HCT116 (cell line): ENCODE results near the gene ZNF331. TPM values are rescaled to one million over a fixed set of nuclear protein-coding genes. Genes with fewer than 3 reads are reported as not detected.

Experiments used
- ATAC-seq: fragments of 200-7000 bp; cut with Tn5 transposase; 2 replicates; pipeline ENCODE4 v1.9.1; 2020; ENCODE audit warnings: mild to moderate bottlenecking, moderate library complexity
- BruUV-seq: library from RNA; stranded (reverse); fragments of 400-500 nt; replicated peaks from 2 replicates; lab custom pipeline; 2021; lab: Mats Ljungman, UMichigan
- CTCF ChIA-PET: fragments of 300-600 bp; sonication (Branson Sonifier 250); formaldehyde crosslinking; loops from one replicate; lab custom pipeline; 2021; ENCODE audit warnings: antibody characterized with exemption; lab: Charles Lee
- POLR2A ChIA-PET: fragments of 300-600, 350-600 bp; sonication (Branson Sonifier 250); formaldehyde crosslinking; loops from one replicate; lab custom pipeline; 2021; ENCODE audit warnings: antibody characterized with exemption; lab: Charles Lee
- RAD21 ChIA-PET, 2 experiments: fragments of 300-600 bp; sonication (Branson Sonifier 250); formaldehyde crosslinking; loops; one replicate each; lab custom pipeline; 2023; ENCODE audit warnings: low total read pairs in 2 of 2; ENCODE audit not compliant: uncharacterized antibody in 2 of 2, unreplicated experiment in 2 of 2, low non-redundant PET in 1 of 2; lab: Charles Lee
- DNase-seq: peaks from one replicate; pipeline ENCODE4 v3.0.0-alpha.2; 2010; ENCODE audit warnings: low read depth, low spot score
- H2AFZ ChIP-seq: fragments of 200-600 bp; shearing (Covaris generic), sonication (generic); 2 replicates; pipeline ENCODE4 v1.6.1; 2017; ENCODE audit warnings: low read depth, mixed run types, mixed read lengths, antibody characterized with exemption, low read length; ENCODE audit not compliant: poor library complexity, severe bottlenecking
- H3K27ac ChIP-seq: 2 replicates; pipeline ENCODE4 v1.5.1; 2012; ENCODE audit warnings: low read depth, low read length
- H3K27me3 ChIP-seq: fragments of 200-600 bp; sonication (generic); 2 replicates; pipeline ENCODE4 v1.6.1; 2016; ENCODE audit warnings: mixed run types, low read length, mixed read lengths; ENCODE audit not compliant: insufficient read depth
- H3K36me3 ChIP-seq, 2 experiments: fragments of 200-500 bp in 1 of 2; fragments of 200-600 bp in 1 of 2; sonication (Bioruptor generic) in 1 of 2; sonication (generic) in 1 of 2; 2 replicates each; pipeline versions ENCODE4 v1.5.1 to v1.6.1; 2014 to 2016; ENCODE audit warnings: low read length in 2 of 2, inconsistent platforms in 1 of 2, mixed read lengths in 1 of 2, mixed run types in 1 of 2; ENCODE audit not compliant: insufficient read depth in 2 of 2, control insufficient read depth in 1 of 2
- H3K4me1 ChIP-seq, 2 experiments: fragments of 200-600 bp in 1 of 2; sonication (generic) in 1 of 2; 2 replicates each; pipeline versions ENCODE4 v1.5.1 to v1.6.1; 2012 to 2017; ENCODE audit warnings: low read length in 2 of 2, inconsistent platforms in 1 of 2, mild to moderate bottlenecking in 1 of 2, mixed read lengths in 1 of 2, mixed run types in 1 of 2, moderate library complexity in 1 of 2; ENCODE audit not compliant: insufficient read depth in 2 of 2, control insufficient read depth in 1 of 2
- H3K4me2 ChIP-seq: fragments of 200-600 bp; sonication (generic); 2 replicates; pipeline ENCODE4 v1.6.1; 2017; ENCODE audit warnings: mixed run types, low read length, mixed read lengths
- H3K4me3 ChIP-seq, 2 experiments: fragments of 200-600 bp in 1 of 2; sonication (generic) in 1 of 2; replicated peaks in 1 of 2; 2 replicates each; pipeline ENCODE4 v1.5.1; 2011 to 2016; ENCODE audit warnings: low read length in 2 of 2, control low read depth in 1 of 2, low read depth in 1 of 2, mild to moderate bottlenecking in 1 of 2, mixed read lengths in 1 of 2, mixed run types in 1 of 2
- H3K79me2 ChIP-seq: fragments of 200-600 bp; sonication (generic); 2 replicates; pipeline ENCODE4 v1.6.1; 2017; ENCODE audit warnings: mild to moderate bottlenecking, mixed run types, low read length, moderate library complexity, mixed read lengths; ENCODE audit not compliant: insufficient read depth
- H3K9ac ChIP-seq: fragments of 200-600 bp; sonication (generic); 2 replicates; pipeline ENCODE4 v1.6.1; 2016; ENCODE audit warnings: low read length, mixed read lengths
- H3K9me2 ChIP-seq: fragments of 200-600 bp; sonication (generic), shearing (Covaris generic); 2 replicates; pipeline ENCODE4 v1.6.1; 2017; ENCODE audit warnings: mixed run types, mild to moderate bottlenecking, moderate library complexity; ENCODE audit not compliant: insufficient read depth
- H3K9me3 ChIP-seq, 2 experiments: fragments of 200-500 bp in 1 of 2; fragments of 200-600 bp in 1 of 2; sonication (Bioruptor generic) in 1 of 2; sonication (generic) in 1 of 2; 2 replicates each; pipeline ENCODE4 v1.6.1; 2014 to 2017; ENCODE audit warnings: low read length in 2 of 2, mixed read lengths in 2 of 2, inconsistent platforms in 1 of 2, low read depth in 1 of 2, mild to moderate bottlenecking in 1 of 2, mixed run types in 1 of 2, moderate library complexity in 1 of 2; ENCODE audit not compliant: control insufficient read depth in 1 of 2, insufficient read depth in 1 of 2
- H4K20me1 ChIP-seq: fragments of 200-600 bp; sonication (generic), shearing (Covaris generic); 2 replicates; pipeline ENCODE4 v1.6.1; 2017; ENCODE audit warnings: mixed run types, mild to moderate bottlenecking, moderate library complexity; ENCODE audit not compliant: insufficient read depth
- CEBPB ChIP-seq: IDR thresholded peaks from 2 replicates; pipeline ENCODE4 v1.6.1; 2012; ENCODE audit warnings: low read depth
- EGR1 ChIP-seq: IDR thresholded peaks from 2 replicates; pipeline ENCODE4 v1.6.1; 2012; ENCODE audit warnings: low read depth
- EZH2 ChIP-seq: fragments of 200-600 bp; sonication (generic); IDR thresholded peaks from 2 replicates; pipeline ENCODE4 v1.6.1; 2017; ENCODE audit warnings: antibody characterized with exemption, mixed run types
- EZH2phosphoT487 ChIP-seq: fragments of 200-600 bp; IDR thresholded peaks from 2 replicates; pipeline ENCODE4 v1.6.1; 2018; ENCODE audit warnings: antibody characterized with exemption, borderline replicate concordance
- FOSL1 ChIP-seq: IDR thresholded peaks from 2 replicates; pipeline ENCODE4 v1.6.1; 2012; ENCODE audit warnings: low read depth
- POLR2A ChIP-seq: IDR thresholded peaks from 2 replicates; pipeline ENCODE4 v1.7.0; 2011; ENCODE audit warnings: borderline replicate concordance; ENCODE audit not compliant: insufficient read depth, insufficient read length; ENCODE audit errors: extremely low read depth
- POLR2AphosphoS5 ChIP-seq: IDR thresholded peaks from 2 replicates; pipeline ENCODE4 v1.6.1; 2011; ENCODE audit warnings: mild to moderate bottlenecking, low read depth, low read length, moderate library complexity
- SIN3A ChIP-seq: IDR thresholded peaks from 2 replicates; pipeline ENCODE4 v1.6.1; 2012; ENCODE audit warnings: low read depth
- SP1 ChIP-seq: IDR thresholded peaks from 2 replicates; pipeline ENCODE4 v1.6.1; 2012; ENCODE audit warnings: low read depth
- SRF ChIP-seq: IDR thresholded peaks from 2 replicates; pipeline ENCODE4 v1.6.1; 2012; ENCODE audit warnings: low read depth
- YY1 ChIP-seq: IDR thresholded peaks from 2 replicates; pipeline ENCODE4 v1.6.1; 2011; ENCODE audit warnings: low read length, low read depth, moderate library complexity, mild to moderate bottlenecking; ENCODE audit not compliant: insufficient replicate concordance; ENCODE audit errors: extremely low read depth
- ZFX ChIP-seq: fragments of 450-650 bp; IDR thresholded peaks from 2 replicates; pipeline ENCODE4 v1.6.1; 2017
- ZNF274 ChIP-seq: fragments of 200-500 bp; sonication (Bioruptor generic); IDR thresholded peaks from 2 replicates; pipeline ENCODE4 v1.6.1; 2014; ENCODE audit warnings: mild to moderate bottlenecking, low read depth, low read length, inconsistent platforms
- intact Hi-C: fragments of 100-400 bp; cut with micrococcal nuclease; formaldehyde crosslinking; loops from 2 replicates; pipeline ENCODE4 v1.10.0; 2022
- total RNA-seq: library from RNA; stranded (reverse); gene quantifications from one replicate; pipeline ENCODE4 v1.2.1, GENCODE V29; 2021; ENCODE audit not compliant: unreplicated experiment
- TF ChIP-seq, protein P1 (sequence below), 3 experiments: fragments of 200-600 bp in 1 of 3; sonication (generic) in 1 of 3; IDR thresholded peaks in 2 of 3; conservative IDR thresholded peaks in 1 of 3; 2 replicates each; pipeline ENCODE4 v1.5.1; 2012 to 2017; ENCODE audit warnings: low read depth in 2 of 3, low read length in 2 of 3, antibody characterized with exemption in 1 of 3, borderline replicate concordance in 1 of 3, control low read depth in 1 of 3, mild to moderate bottlenecking in 1 of 3, mixed read lengths in 1 of 3, mixed run types in 1 of 3, moderate library complexity in 1 of 3; ENCODE audit not compliant: insufficient read depth in 1 of 3
- TF ChIP-seq, protein P2 (sequence below): IDR thresholded peaks from 2 replicates; pipeline ENCODE4 v1.6.1; 2011; ENCODE audit warnings: mild to moderate bottlenecking, low read length, moderate library complexity; ENCODE audit not compliant: insufficient replicate concordance; ENCODE audit errors: extremely low read depth
- TF ChIP-seq, protein P3 (sequence below): IDR thresholded peaks from 2 replicates; pipeline ENCODE4 v1.6.1; 2012; ENCODE audit warnings: low read depth

Gene ZNF331
- total RNA-seq, 1 experiment from 2014 or later = 0.59 TPM

GRCh38 chr19:53531457-53531856 is 6.5 kb upstream of the ZNF331 start:
- BruUV-seq = no TSS peak
- intact Hi-C loops = no loop called here
- RAD21 ChIA-PET = no interaction called here

More at GRCh38 chr19:53531457-53531856, 6.5 kb upstream of the ZNF331 start:
- TF ChIP-seq SP1 (no peak), ZFX (no peak), EZH2phosphoT487 (no peak), FOSL1 (no peak), YY1 (no peak), EGR1 (no peak), POLR2A (no peak), EZH2 (no peak), SRF (no peak), POLR2AphosphoS5 (no peak), ZNF274 (no peak), SIN3A (no peak), CEBPB (no peak)
- TF ChIP-seq, protein P1, sequence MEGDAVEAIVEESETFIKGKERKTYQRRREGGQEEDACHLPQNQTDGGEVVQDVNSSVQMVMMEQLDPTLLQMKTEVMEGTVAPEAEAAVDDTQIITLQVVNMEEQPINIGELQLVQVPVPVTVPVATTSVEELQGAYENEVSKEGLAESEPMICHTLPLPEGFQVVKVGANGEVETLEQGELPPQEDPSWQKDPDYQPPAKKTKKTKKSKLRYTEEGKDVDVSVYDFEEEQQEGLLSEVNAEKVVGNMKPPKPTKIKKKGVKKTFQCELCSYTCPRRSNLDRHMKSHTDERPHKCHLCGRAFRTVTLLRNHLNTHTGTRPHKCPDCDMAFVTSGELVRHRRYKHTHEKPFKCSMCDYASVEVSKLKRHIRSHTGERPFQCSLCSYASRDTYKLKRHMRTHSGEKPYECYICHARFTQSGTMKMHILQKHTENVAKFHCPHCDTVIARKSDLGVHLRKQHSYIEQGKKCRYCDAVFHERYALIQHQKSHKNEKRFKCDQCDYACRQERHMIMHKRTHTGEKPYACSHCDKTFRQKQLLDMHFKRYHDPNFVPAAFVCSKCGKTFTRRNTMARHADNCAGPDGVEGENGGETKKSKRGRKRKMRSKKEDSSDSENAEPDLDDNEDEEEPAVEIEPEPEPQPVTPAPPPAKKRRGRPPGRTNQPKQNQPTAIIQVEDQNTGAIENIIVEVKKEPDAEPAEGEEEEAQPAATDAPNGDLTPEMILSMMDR (IDR thresholded peaks at IDR 0.05 in 2 of 3, conservative IDR thresholded peaks at IDR 0.05 in 1 of 3; ENCODE audit: borderline replicate concordance in 1 of 3, insufficient read depth in 1 of 3, low read depth in 2 of 3, low read length in 2 of 3) = no peak
- TF ChIP-seq, protein P2, sequence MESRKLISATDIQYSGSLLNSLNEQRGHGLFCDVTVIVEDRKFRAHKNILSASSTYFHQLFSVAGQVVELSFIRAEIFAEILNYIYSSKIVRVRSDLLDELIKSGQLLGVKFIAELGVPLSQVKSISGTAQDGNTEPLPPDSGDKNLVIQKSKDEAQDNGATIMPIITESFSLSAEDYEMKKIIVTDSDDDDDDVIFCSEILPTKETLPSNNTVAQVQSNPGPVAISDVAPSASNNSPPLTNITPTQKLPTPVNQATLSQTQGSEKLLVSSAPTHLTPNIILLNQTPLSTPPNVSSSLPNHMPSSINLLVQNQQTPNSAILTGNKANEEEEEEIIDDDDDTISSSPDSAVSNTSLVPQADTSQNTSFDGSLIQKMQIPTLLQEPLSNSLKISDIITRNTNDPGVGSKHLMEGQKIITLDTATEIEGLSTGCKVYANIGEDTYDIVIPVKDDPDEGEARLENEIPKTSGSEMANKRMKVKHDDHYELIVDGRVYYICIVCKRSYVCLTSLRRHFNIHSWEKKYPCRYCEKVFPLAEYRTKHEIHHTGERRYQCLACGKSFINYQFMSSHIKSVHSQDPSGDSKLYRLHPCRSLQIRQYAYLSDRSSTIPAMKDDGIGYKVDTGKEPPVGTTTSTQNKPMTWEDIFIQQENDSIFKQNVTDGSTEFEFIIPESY = no peak
- TF ChIP-seq, protein P3, sequence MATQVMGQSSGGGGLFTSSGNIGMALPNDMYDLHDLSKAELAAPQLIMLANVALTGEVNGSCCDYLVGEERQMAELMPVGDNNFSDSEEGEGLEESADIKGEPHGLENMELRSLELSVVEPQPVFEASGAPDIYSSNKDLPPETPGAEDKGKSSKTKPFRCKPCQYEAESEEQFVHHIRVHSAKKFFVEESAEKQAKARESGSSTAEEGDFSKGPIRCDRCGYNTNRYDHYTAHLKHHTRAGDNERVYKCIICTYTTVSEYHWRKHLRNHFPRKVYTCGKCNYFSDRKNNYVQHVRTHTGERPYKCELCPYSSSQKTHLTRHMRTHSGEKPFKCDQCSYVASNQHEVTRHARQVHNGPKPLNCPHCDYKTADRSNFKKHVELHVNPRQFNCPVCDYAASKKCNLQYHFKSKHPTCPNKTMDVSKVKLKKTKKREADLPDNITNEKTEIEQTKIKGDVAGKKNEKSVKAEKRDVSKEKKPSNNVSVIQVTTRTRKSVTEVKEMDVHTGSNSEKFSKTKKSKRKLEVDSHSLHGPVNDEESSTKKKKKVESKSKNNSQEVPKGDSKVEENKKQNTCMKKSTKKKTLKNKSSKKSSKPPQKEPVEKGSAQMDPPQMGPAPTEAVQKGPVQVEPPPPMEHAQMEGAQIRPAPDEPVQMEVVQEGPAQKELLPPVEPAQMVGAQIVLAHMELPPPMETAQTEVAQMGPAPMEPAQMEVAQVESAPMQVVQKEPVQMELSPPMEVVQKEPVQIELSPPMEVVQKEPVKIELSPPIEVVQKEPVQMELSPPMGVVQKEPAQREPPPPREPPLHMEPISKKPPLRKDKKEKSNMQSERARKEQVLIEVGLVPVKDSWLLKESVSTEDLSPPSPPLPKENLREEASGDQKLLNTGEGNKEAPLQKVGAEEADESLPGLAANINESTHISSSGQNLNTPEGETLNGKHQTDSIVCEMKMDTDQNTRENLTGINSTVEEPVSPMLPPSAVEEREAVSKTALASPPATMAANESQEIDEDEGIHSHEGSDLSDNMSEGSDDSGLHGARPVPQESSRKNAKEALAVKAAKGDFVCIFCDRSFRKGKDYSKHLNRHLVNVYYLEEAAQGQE = no peak
- Histone ChIP-seq H3K36me3 (no peaks in the 10 kb centered on the region), H3K9ac (no peak overlapping the region), H4K20me1 (no peaks in the 10 kb centered on the region), H3K4me1 (no peaks in the 10 kb centered on the region), H3K79me2 (no peaks in the 10 kb centered on the region), H3K27ac (no peak overlapping the region), H3K9me3 (peaks cover 7 to 24% of the 10 kb centered on the region in 2 experiments; a peak in 2 of 4 replicates), H3K4me3 (no peak overlapping the region), H3K9me2 (no peaks in the 10 kb centered on the region), H3K4me2 (no peak overlapping the region), H2AFZ (no peak overlapping the region), H3K27me3 (no peaks in the 10 kb centered on the region)
- no peak for DNase-seq
- ChIA-PET CTCF (no interaction called here), POLR2A (no interaction called here)
- no peak for ATAC-seq
